ENCODE measurements around the gene RBMS3.
A peak's percentile ranks its signal among the peaks of the same experiment; 100 is the strongest.

Gene RBMS3

GRCh38 chr3:29639578-29640290 lies 358.9 kb downstream of the RBMS3 start:
- TF ChIP-seq, protein P1, sequence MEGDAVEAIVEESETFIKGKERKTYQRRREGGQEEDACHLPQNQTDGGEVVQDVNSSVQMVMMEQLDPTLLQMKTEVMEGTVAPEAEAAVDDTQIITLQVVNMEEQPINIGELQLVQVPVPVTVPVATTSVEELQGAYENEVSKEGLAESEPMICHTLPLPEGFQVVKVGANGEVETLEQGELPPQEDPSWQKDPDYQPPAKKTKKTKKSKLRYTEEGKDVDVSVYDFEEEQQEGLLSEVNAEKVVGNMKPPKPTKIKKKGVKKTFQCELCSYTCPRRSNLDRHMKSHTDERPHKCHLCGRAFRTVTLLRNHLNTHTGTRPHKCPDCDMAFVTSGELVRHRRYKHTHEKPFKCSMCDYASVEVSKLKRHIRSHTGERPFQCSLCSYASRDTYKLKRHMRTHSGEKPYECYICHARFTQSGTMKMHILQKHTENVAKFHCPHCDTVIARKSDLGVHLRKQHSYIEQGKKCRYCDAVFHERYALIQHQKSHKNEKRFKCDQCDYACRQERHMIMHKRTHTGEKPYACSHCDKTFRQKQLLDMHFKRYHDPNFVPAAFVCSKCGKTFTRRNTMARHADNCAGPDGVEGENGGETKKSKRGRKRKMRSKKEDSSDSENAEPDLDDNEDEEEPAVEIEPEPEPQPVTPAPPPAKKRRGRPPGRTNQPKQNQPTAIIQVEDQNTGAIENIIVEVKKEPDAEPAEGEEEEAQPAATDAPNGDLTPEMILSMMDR (IDR thresholded peaks at IDR 0.05; ENCODE audit: insufficient read depth, missing control alignments): no peak
- DNase-seq (ENCODE audit: insufficient read length, low spot score): no peak
- FAIRE-seq: no peak

DNA sequence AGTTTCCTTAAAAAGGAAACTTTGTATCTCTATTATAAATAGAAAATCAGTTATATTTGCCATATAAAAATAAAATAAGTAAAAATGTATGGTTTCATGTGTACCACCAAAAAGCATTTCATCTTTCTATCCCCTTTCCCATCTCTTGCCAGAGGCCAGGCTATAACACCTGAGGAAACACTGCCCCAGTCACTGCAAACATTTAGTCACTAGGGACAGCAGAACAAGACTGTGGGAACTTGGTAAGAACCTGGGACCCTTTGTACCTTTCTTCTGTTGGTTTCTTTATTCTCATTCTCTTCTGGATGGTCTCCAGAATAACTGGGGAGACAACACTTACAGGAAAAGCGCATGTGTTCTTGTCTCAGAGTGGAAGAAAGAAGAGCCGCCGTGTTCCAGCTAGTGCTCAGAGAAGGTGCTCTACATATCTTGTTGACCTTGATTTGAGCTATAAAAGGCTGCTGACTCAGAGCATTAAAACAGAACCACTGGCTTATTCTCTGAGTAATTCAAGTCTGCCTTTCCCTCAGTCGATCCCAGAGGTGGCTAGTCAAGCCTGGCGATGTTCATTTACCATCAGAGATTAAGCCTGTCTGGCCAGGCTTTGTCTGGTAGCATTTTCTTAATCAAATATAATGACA lies 361.6 kb downstream of the RBMS3 start:
- TF ChIP-seq, protein P1 (IDR thresholded peaks at IDR 0.05; ENCODE audit: insufficient read depth, missing control alignments): no peak
- no peak for DNase-seq (ENCODE audit: insufficient read length, low spot score)
- FAIRE-seq: no peak

GRCh38 chr3:29643034-29643425 lies 362.2 kb downstream of the RBMS3 start:
- no peak for DNase-seq (ENCODE audit: insufficient read length, low spot score)
- peak; percentile 68 for FAIRE-seq
- TF ChIP-seq, protein P1 (IDR thresholded peaks at IDR 0.05; ENCODE audit: insufficient read depth, missing control alignments): no peak

DNA sequence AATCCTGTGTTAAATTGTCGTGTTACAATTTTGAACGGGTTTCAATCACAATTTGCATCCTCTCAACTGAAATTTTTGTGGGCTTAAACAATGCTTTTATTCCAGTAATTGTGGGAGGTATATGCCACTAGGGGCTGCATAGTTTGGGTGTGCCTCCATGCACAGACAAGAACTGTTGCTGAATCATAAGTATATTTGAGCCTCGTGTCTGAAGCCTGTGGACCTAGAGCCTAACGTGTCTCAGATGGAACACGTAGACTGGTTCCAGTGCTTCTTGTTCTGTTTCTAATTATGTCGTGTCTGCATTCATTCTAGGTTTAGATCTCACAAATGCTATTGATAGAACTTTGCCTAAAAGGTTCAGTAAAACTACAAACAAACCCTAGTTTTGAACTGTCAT lies 363.4 kb downstream of the RBMS3 start:
- TF ChIP-seq, protein P1 (IDR thresholded peaks at IDR 0.05; ENCODE audit: insufficient read depth, missing control alignments): no peak
- FAIRE-seq (no peak), DNase-seq (ENCODE audit: insufficient read length, low spot score) (no peak)

DNA sequence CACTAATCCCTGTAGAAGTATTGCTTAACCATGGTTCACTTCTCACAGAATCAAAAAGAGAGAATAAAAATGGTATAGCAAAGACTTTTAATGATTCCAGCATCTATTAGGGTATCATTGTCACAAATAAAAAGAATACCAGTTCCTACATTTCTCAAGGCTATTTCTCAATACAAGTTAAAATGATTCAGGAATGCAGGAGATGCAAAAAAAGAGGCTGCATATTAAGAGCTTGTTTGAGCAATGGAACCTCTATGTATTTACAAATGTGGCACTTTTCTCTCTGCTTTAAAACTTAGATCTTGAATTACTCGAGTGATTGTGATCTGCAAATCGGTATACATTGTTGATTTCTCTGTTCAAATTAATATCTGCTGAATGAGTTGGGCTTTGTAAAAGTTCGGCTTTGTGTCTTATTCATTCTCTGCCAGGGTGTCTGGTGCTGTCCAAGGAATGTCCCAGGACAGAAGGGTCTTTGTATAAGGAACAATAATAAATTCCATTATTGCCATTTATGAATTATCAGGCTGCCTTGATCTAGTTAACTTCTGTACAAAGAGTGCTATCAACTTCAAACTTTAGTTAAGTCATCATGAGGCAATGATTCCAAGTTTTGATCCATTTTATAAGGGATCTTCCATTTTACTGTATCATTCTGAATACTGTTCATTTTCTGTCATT lies 364.2 kb downstream of the RBMS3 start:
- TF ChIP-seq, protein P1 (IDR thresholded peaks at IDR 0.05; ENCODE audit: insufficient read depth, missing control alignments): no peak
- DNase-seq (ENCODE audit: insufficient read length, low spot score) (no peak), FAIRE-seq (peak; percentile 48)

DNA sequence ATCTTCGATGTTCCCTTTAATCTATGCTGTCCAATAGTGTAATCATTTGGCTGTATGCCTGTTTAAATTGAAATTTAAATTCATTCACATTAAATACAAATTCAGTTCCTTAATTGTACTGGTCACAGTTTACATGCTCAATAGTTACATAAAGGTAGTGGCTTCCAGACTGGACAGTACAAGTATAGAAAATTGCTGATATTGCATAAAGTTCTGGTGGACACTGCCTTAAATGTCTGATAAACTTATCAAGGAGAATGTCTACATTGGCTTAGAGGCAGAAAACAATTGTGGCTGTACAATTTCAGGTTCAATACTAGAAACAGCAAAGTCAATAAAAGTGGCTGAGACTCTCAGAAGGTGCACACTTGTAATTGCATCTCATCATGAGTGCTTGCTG lies 365.2 kb downstream of the RBMS3 start:
- TF ChIP-seq, protein P1 (IDR thresholded peaks at IDR 0.05; ENCODE audit: insufficient read depth, missing control alignments): no peak
- FAIRE-seq (no peak), DNase-seq (ENCODE audit: insufficient read length, low spot score) (no peak)
